Measurements from ENCODE around the gene PIGU. TPM values are rescaled to one million over a fixed set of nuclear protein-coding genes. Genes with fewer than 3 reads are reported as not detected.

The PIGU gene
- total and polyA plus RNA-seq, 9 of the 15 experiments (the other 6 are each of a cell fraction or from before 2014, with no cell fraction given) = 6.5 to 100 (median 28.1) TPM

DNA sequence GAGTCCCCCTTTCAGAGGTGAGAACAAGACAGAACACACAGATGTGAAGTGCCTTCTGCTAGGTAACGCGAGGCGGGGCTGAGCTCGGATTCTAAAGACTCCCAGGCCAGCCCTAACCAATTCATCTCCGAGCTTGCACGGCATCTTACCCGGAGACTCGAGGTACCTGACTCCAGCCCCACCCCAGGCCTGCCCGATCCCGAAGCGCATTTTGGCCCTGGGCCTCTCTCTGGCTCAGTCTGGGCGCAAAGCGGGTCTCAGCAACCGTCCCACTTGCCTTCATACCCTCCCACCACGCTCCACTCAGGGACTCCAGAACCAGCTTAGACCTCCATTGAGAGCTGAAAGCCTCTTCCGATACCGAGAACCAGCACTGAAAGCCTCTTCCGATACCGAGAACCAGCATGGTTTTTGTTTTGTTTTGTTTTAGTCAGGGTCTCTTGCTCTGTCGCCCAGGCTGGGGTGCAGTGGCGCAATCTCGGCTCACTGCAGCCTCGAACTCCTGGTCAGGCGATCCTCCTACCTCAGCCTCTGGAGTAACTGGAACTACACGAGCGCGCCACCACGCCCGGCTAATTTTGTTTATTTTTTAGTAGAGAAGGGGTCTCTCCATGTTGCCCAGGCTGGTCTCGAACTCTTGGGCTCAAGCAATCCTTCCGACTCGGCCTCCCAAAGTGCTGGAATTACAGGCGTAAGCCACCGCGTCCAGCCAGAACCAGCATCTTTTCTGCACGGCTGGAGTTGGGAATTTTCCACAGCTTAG lies 161.2 kb downstream of the PIGU start (continued):
- TF ChIP-seq CCNT2 (IDR thresholded peaks at IDR 0.05; ENCODE audit: borderline replicate concordance, extremely low read depth, insufficient read length, low read depth, low read length) (no peak), MAX (CRISPR knock-in tag; IDR thresholded peaks at IDR 0.05) (no peak), BRF2 (IDR thresholded peaks at IDR 0.05; ENCODE audit: borderline replicate concordance, insufficient read depth, insufficient read length) (no peak), BCOR (IDR thresholded peaks at IDR 0.05) (peak; percentile 60; the same call in 1 of the 2 replicates), COPS2 (conservative IDR thresholded peaks at IDR 0.05) (no peak), NELFE (IDR thresholded peaks at IDR 0.05; ENCODE audit: insufficient read depth, insufficient read length) (no peak), ESRRB (CRISPR knock-in tag; IDR thresholded peaks at IDR 0.05; ENCODE audit: borderline replicate concordance) (no peak), HDAC6 (IDR thresholded peaks at IDR 0.05; ENCODE audit: low read depth, low read length) (0 out of 2 replicates have a peak, but pooled peaks have one; percentile 34), ZNF518B (CRISPR knock-in tag; IDR thresholded peaks at IDR 0.05) (no peak), ZNF324 (CRISPR knock-in tag; IDR thresholded peaks at IDR 0.05) (no peak), YY1 (IDR thresholded peaks at IDR 0.05; ENCODE audit: borderline replicate concordance in 1 of 3, control insufficient read depth in 1 of 3, extremely low read depth in 1 of 3, insufficient read depth in 3 of 3, insufficient read length in 1 of 3, insufficient replicate concordance in 2 of 3, low read depth in 1 of 3, low read length in 2 of 3) (peak in 1 of 3 experiments; percentile 4), BHLHE40 (IDR thresholded peaks at IDR 0.05; ENCODE audit: low read length) (no peak)
- TF ChIP-seq, protein P1, sequence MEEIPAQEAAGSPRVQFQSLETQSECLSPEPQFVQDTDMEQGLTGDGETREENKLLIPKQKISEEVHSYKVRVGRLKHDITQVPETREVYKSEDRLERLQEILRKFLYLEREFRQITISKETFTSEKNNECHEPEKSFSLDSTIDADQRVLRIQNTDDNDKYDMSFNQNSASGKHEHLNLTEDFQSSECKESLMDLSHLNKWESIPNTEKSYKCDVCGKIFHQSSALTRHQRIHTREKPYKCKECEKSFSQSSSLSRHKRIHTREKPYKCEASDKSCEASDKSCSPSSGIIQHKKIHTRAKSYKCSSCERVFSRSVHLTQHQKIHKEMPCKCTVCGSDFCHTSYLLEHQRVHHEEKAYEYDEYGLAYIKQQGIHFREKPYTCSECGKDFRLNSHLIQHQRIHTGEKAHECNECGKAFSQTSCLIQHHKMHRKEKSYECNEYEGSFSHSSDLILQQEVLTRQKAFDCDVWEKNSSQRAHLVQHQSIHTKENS (CRISPR knock-in tag; IDR thresholded peaks at IDR 0.05) = no peak
- TF ChIP-seq, protein P2, sequence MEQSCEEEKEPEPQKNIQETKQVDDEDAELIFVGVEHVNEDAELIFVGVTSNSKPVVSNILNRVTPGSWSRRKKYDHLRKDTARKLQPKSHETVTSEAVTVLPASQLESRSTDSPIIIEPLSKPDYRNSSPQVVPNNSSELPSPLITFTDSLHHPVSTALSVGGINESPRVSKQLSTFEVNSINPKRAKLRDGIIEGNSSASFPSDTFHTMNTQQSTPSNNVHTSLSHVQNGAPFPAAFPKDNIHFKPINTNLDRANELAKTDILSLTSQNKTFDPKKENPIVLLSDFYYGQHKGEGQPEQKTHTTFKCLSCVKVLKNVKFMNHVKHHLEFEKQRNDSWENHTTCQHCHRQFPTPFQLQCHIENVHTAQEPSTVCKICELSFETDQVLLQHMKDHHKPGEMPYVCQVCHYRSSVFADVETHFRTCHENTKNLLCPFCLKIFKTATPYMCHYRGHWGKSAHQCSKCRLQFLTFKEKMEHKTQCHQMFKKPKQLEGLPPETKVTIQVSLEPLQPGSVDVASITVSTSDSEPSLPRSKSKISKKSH (CRISPR knock-in tag; IDR thresholded peaks at IDR 0.05) = no peak

Measured in K562 (cell line).